Measurements from ENCODE around the gene CCDC27. TPM values are rescaled to one million over a fixed set of nuclear protein-coding genes. Genes with fewer than 3 reads are reported as not detected.

CCDC27 gene
- total RNA-seq, 1 experiment from 2014 or later: not detected

GRCh38 chr1:3749512-3749911 lies 2.7 kb upstream of the CCDC27 start:
- no peaks in the 10 kb centered on the region for H3K9me3 ChIP-seq (ENCODE audit: control insufficient read depth in 1 of 2, insufficient read depth in 1 of 2, low read depth in 1 of 2, low read length in 2 of 2)
- no peak overlapping the region for H3K27ac ChIP-seq (ENCODE audit: low read depth, low read length)
- DNase-seq (ENCODE audit: low read depth, low spot score) (no peak), ATAC-seq (no peak)
- no peak overlapping the region for H3K4me2 ChIP-seq (ENCODE audit: low read length)
- no peaks in the 10 kb centered on the region for H3K9me2 ChIP-seq (ENCODE audit: insufficient read depth)
- TF ChIP-seq SIN3A (IDR thresholded peaks at IDR 0.05; ENCODE audit: low read depth): no peak
- H3K9ac ChIP-seq (ENCODE audit: low read length): no peak overlapping the region
- POLR2A ChIA-PET: no interaction called here
- H3K79me2 ChIP-seq (ENCODE audit: insufficient read depth, low read length): no peaks in the 10 kb centered on the region
- CTCF ChIA-PET: no interaction called here
- H3K4me1 ChIP-seq (ENCODE audit: control insufficient read depth in 1 of 2, insufficient read depth in 2 of 2, low read length in 2 of 2): no peaks in the 10 kb centered on the region
- H3K4me3 ChIP-seq (replicated peaks in 1 of 2; ENCODE audit: low read depth in 1 of 2, low read length in 2 of 2): no peak overlapping the region
- RAD21 ChIA-PET (ENCODE audit: low non-redundant PET in 1 of 2, low total read pairs in 2 of 2, uncharacterized antibody in 2 of 2, unreplicated experiment in 2 of 2): no interaction called here
- BruUV-seq (replicated peaks): no TSS peak
- H3K27me3 ChIP-seq (ENCODE audit: insufficient read depth, low read length): peaks cover 12% of the 10 kb centered on the region
- no peak overlapping the region for H2AFZ ChIP-seq (ENCODE audit: low read depth, low read length, poor library complexity, severe bottlenecking)
- intact Hi-C loops (cut with micrococcal nuclease): no loop called here
- H4K20me1 ChIP-seq (ENCODE audit: insufficient read depth): no peaks in the 10 kb centered on the region
- H3K36me3 ChIP-seq (ENCODE audit: control insufficient read depth in 1 of 2, insufficient read depth in 2 of 2, low read length in 2 of 2): no peaks in the 10 kb centered on the region

- H3K4me3 ChIP-seq (replicated peaks in 1 of 2; ENCODE audit: low read depth in 1 of 2, low read length in 2 of 2): no peak overlapping the region
- no peak overlapping the region for H3K4me2 ChIP-seq (ENCODE audit: low read length)
- H3K79me2 ChIP-seq (ENCODE audit: insufficient read depth, low read length): no peaks in the 10 kb centered on the region
- RAD21 ChIA-PET (ENCODE audit: low non-redundant PET in 1 of 2, low total read pairs in 2 of 2, uncharacterized antibody in 2 of 2, unreplicated experiment in 2 of 2): no interaction called here
- H3K9me2 ChIP-seq (ENCODE audit: insufficient read depth): no peaks in the 10 kb centered on the region
- H3K27me3 ChIP-seq (ENCODE audit: insufficient read depth, low read length): peaks cover 12% of the 10 kb centered on the region
- TF ChIP-seq JUND (IDR thresholded peaks at IDR 0.05): no peak
- BruUV-seq (replicated peaks): no TSS peak
- DNase-seq (ENCODE audit: low read depth, low spot score) (no peak), ATAC-seq (no peak)
- no peaks in the 10 kb centered on the region for H3K36me3 ChIP-seq (ENCODE audit: control insufficient read depth in 1 of 2, insufficient read depth in 2 of 2, low read length in 2 of 2)
- no peak overlapping the region for H2AFZ ChIP-seq (ENCODE audit: low read depth, low read length, poor library complexity, severe bottlenecking)
- H3K9ac ChIP-seq (ENCODE audit: low read length): no peak overlapping the region
- no peaks in the 10 kb centered on the region for H3K4me1 ChIP-seq (ENCODE audit: control insufficient read depth in 1 of 2, insufficient read depth in 2 of 2, low read length in 2 of 2)
- CTCF ChIA-PET: no interaction called here
- H4K20me1 ChIP-seq (ENCODE audit: insufficient read depth): no peaks in the 10 kb centered on the region
- H3K27ac ChIP-seq (ENCODE audit: low read depth, low read length): no peak overlapping the region
- H3K9me3 ChIP-seq (ENCODE audit: control insufficient read depth in 1 of 2, insufficient read depth in 1 of 2, low read depth in 1 of 2, low read length in 2 of 2): no peaks in the 10 kb centered on the region
- POLR2A ChIA-PET: no interaction called here
- intact Hi-C loops (cut with micrococcal nuclease): no loop called here
Observed at GRCh38 chr1:3750741-3751140, 1.5 kb upstream of the CCDC27 start.

GRCh38 chr1:3753656-3754454 lies 1.6 kb downstream of the CCDC27 start:
- Histone ChIP-seq H4K20me1 (ENCODE audit: insufficient read depth) (no peaks in the 10 kb centered on the region), H3K36me3 (ENCODE audit: control insufficient read depth in 1 of 2, insufficient read depth in 2 of 2, low read length in 2 of 2) (no peaks in the 10 kb centered on the region), H3K4me2 (ENCODE audit: low read length) (no peak overlapping the region), H2AFZ (ENCODE audit: low read depth, low read length, poor library complexity, severe bottlenecking) (no peak overlapping the region), H3K4me1 (ENCODE audit: control insufficient read depth in 1 of 2, insufficient read depth in 2 of 2, low read length in 2 of 2) (no peaks in the 10 kb centered on the region), H3K9ac (ENCODE audit: low read length) (no peak overlapping the region), H3K9me3 (ENCODE audit: control insufficient read depth in 1 of 2, insufficient read depth in 1 of 2, low read depth in 1 of 2, low read length in 2 of 2) (no peaks in the 10 kb centered on the region), H3K79me2 (ENCODE audit: insufficient read depth, low read length) (no peaks in the 10 kb centered on the region), H3K27ac (ENCODE audit: low read depth, low read length) (no peak overlapping the region), H3K4me3 (replicated peaks in 1 of 2; ENCODE audit: low read depth in 1 of 2, low read length in 2 of 2) (no peak overlapping the region), H3K9me2 (ENCODE audit: insufficient read depth) (no peaks in the 10 kb centered on the region), H3K27me3 (ENCODE audit: insufficient read depth, low read length) (peaks cover 12% of the 10 kb centered on the region)
- ATAC-seq: no peak
- intact Hi-C loops (cut with micrococcal nuclease): no loop called here
- CTCF ChIA-PET: no interaction called here
- DNase-seq (ENCODE audit: low read depth, low spot score): no peak
- BruUV-seq (replicated peaks): no TSS peak
- POLR2A ChIA-PET: interaction anchor here (0.6 kb wide), 1 partner anchor 71 kb away, joined by 3 read pairs; no protein-coding TSS in a partner anchor
- RAD21 ChIA-PET (ENCODE audit: low non-redundant PET in 1 of 2, low total read pairs in 2 of 2, uncharacterized antibody in 2 of 2, unreplicated experiment in 2 of 2): no interaction called here
- TF ChIP-seq YY1 (IDR thresholded peaks at IDR 0.05; ENCODE audit: extremely low read depth, insufficient replicate concordance, low read depth, low read length) (no peak), ATF3 (IDR thresholded peaks at IDR 0.05) (no peak), ELF1 (IDR thresholded peaks at IDR 0.05; ENCODE audit: borderline replicate concordance, low read depth) (no peak), TCF7L2 (IDR thresholded peaks at IDR 0.05; ENCODE audit: borderline replicate concordance, extremely low read depth, insufficient read depth, insufficient read length) (no peak), EZH2 (IDR thresholded peaks at IDR 0.05) (no peak), REST (IDR thresholded peaks at IDR 0.05; ENCODE audit: low read depth) (no peak), EGR1 (IDR thresholded peaks at IDR 0.05; ENCODE audit: low read depth) (no peak), EZH2phosphoT487 (IDR thresholded peaks at IDR 0.05; ENCODE audit: borderline replicate concordance) (no peak)

Measured in HCT116 (cell line).